Lower lobe of right lung (tissue), 2 donors: ENCODE measurements around the gene C3. TPM values are rescaled to one million over a fixed set of nuclear protein-coding genes. Genes with fewer than 3 reads are reported as not detected.
A peak's percentile ranks its signal among the peaks of the same experiment; 100 is the strongest.
"Not testable (repeated sequence)": the region's sequence is repeated elsewhere in the genome, so short reads cannot be mapped to it uniquely, and the experiment has no call there.

ENCODE experiments used
- ATAC-seq, 2 donors: fragments of 200-7000 bp; cut with Tn5 transposase; one replicate each; pipeline ENCODE4 v1.9.1; 2020 to 2022; ENCODE audit warnings: mild to moderate bottlenecking in 2 of 2, moderate library complexity in 2 of 2
- DNase-seq: peaks from one replicate; pipeline ENCODE4 v3.0.0-alpha.2; 2020
- H3K27ac ChIP-seq: fragments of 200-600 bp; one replicate; pipeline ENCODE4 v1.8.0; 2022
- H3K27me3 ChIP-seq: fragments of 200-600 bp; one replicate; pipeline ENCODE4 v1.8.0; 2022; ENCODE audit warnings: low read depth
- H3K36me3 ChIP-seq: fragments of 200-600 bp; one replicate; pipeline ENCODE4 v1.8.0; 2022; ENCODE audit warnings: mild to moderate bottlenecking
- H3K4me1 ChIP-seq: fragments of 200-600 bp; one replicate; pipeline ENCODE4 v1.8.0; 2022
- H3K4me3 ChIP-seq: fragments of 200-600 bp; one replicate; pipeline ENCODE4 v1.8.0; 2022; ENCODE audit warnings: mild to moderate bottlenecking
- H3K9me3 ChIP-seq: fragments of 200-600 bp; one replicate; pipeline ENCODE4 v1.8.0; 2022
- intact Hi-C: fragments of 100-400 bp; cut with DNase I; formaldehyde crosslinking; loops from one replicate; pipeline ENCODE4 v1.11.0; 2022
- total RNA-seq: library from RNA; stranded (reverse); fragmentation: NEBNext Ultra II Directional; extraction: Animal tissue kit (Norgen Biotek cat#: 25700); gene quantifications from one replicate; pipeline ENCODE4 v1.2.1, GENCODE V29; 2021
- TF ChIP-seq, protein P1 (sequence below): fragments of 200-600 bp; IDR thresholded peaks from one replicate; pipeline ENCODE4 v1.8.0; 2022; ENCODE audit warnings: antibody characterized with exemption, mild to moderate bottlenecking
- donor health status: DM: no; HTN: yes; CAD: no; lungs with severe emphysema.

Gene C3
- total RNA-seq, 1 donor from 2014 or later: 1,321 TPM

DNA sequence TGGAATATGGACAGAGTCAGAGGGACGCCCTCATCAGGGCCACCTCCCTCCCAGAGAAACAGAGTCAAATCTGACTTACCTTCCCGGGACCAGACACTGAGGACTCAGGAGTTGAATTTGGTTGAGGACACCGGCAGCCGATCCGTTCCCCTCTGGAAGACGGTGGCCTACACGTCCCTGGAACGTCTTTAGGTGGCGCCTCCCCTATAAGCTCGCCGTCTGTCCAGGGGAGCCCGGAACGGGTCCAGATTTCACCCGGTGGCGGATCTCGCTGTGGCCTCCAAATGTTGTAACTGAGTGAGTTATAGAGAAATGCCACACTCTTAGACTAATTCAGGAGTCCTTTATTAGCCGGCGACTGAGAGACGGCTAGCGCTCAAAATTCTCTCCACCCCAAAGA, 59.5 kb downstream of the C3 start:
- intact Hi-C loops: no loop called here
- Histone ChIP-seq H3K27ac (no peak overlapping the region), H3K9me3 (no peaks in the 10 kb centered on the region), H3K36me3 (no peaks in the 10 kb centered on the region), H3K27me3 (peaks cover 26% of the 10 kb centered on the region), H3K4me3 (no peak overlapping the region), H3K4me1 (no peaks in the 10 kb centered on the region)
- TF ChIP-seq, protein P1, sequence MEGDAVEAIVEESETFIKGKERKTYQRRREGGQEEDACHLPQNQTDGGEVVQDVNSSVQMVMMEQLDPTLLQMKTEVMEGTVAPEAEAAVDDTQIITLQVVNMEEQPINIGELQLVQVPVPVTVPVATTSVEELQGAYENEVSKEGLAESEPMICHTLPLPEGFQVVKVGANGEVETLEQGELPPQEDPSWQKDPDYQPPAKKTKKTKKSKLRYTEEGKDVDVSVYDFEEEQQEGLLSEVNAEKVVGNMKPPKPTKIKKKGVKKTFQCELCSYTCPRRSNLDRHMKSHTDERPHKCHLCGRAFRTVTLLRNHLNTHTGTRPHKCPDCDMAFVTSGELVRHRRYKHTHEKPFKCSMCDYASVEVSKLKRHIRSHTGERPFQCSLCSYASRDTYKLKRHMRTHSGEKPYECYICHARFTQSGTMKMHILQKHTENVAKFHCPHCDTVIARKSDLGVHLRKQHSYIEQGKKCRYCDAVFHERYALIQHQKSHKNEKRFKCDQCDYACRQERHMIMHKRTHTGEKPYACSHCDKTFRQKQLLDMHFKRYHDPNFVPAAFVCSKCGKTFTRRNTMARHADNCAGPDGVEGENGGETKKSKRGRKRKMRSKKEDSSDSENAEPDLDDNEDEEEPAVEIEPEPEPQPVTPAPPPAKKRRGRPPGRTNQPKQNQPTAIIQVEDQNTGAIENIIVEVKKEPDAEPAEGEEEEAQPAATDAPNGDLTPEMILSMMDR: no peak
- DNase-seq: no peak
- peak; percentile 13 to 25 for ATAC-seq

DNA sequence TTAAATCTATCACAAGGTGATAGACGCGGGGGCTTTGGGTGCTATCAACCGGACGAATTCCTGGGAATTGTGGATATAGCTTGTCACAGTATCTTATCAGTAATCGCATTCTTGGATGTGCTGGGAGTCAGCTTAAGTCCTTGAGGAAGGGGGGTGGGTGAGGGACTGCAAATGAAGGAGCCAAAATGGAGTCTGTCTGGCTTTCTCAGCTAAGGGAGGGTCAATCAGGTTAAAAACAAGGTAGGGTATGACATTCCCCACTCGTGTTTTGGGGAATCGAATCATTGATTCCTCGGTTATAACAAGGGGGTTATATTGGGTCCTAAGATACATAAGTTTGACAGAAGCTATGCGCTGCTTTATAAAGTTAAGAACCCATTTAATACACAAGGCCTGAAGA, 64.1 kb downstream of the C3 start:
- H3K9me3 ChIP-seq, H3K4me3 ChIP-seq, H3K36me3 ChIP-seq, ATAC-seq, intact Hi-C loops, H3K4me1 ChIP-seq, DNase-seq, H3K27ac ChIP-seq: not testable (repeated sequence)
- H3K27me3 ChIP-seq: peaks cover 36% of the 10 kb centered on the region

DNA sequence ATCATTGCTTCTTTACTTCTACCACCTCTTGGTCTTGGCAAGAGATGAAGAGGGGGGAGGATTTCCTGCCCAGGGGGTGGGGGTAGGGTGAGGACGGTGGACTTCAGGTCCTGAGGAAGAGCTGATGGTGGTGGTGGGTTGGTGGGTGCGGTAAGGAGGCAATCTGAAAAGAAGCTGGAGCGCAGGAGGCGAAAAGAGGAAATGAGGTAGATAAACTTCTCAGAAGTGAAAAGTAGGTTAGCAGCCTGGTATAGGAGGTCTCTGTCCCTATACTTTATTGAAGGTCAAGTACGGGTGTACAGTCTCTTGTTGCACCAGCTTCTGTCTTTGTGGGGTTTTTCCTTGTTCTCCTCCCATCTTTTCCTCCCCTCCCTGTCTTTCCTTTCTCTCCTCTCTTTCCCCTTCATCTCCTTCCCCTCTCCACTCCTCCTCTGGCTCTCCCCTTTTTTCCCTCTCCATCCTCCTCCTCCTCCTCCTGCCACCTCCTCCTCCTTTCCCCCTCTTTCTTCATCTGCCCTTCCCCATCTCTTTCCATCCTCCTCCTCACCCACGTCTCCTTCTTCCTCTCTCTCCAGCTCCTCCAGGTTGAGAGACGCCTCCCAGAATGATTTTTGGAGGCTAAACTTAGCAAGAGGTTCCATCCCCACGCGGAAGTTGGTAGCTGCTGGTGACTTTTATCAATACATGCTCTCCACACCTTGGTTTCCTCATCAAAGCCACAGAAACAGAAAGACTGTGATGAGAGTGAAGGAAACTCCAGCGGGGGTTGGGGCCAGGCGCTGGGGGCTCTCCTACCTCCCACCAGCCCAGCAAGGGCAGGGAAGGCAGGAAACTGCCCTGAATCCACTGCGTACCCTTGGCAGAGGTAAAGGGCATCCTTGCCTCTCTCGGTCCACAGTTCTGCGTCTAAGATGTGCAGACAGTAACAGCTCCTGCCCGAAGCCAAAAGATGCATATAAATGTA, 65.8 kb downstream of the C3 start:
- ATAC-seq: peak; percentile 11 to 29
- Histone ChIP-seq H3K4me3 (no peak overlapping the region), H3K36me3 (no peaks in the 10 kb centered on the region), H3K9me3 (no peaks in the 10 kb centered on the region), H3K27ac (no peak overlapping the region), H3K27me3 (peaks cover 21% of the 10 kb centered on the region), H3K4me1 (no peaks in the 10 kb centered on the region)
- no peak for DNase-seq
- intact Hi-C loops: no loop called here
- TF ChIP-seq, protein P1: no peak

DNA sequence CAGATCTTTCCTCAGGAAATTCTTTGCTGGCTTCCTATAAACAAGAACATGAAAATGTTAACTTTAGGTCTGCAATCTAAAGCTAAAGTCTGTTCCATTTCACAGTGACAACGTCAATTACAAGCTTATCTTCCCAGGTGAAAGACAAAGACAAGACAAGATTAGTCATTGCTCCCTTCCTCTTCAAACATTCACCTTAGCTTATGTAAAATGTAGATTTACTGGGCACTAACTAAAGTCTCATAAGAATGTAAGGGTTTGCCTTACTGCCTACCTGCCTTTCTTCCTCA, 67.7 kb downstream of the C3 start:
- no peak overlapping the region for H3K4me3 ChIP-seq
- intact Hi-C loops: no loop called here
- H3K27me3 ChIP-seq: peaks cover 12% of the 10 kb centered on the region
- no peaks in the 10 kb centered on the region for H3K9me3 ChIP-seq
- no peak overlapping the region for H3K27ac ChIP-seq
- ATAC-seq: no peak
- H3K4me1 ChIP-seq: no peaks in the 10 kb centered on the region
- DNase-seq: no peak
- H3K36me3 ChIP-seq: no peaks in the 10 kb centered on the region
- TF ChIP-seq, protein P1: no peak

DNA sequence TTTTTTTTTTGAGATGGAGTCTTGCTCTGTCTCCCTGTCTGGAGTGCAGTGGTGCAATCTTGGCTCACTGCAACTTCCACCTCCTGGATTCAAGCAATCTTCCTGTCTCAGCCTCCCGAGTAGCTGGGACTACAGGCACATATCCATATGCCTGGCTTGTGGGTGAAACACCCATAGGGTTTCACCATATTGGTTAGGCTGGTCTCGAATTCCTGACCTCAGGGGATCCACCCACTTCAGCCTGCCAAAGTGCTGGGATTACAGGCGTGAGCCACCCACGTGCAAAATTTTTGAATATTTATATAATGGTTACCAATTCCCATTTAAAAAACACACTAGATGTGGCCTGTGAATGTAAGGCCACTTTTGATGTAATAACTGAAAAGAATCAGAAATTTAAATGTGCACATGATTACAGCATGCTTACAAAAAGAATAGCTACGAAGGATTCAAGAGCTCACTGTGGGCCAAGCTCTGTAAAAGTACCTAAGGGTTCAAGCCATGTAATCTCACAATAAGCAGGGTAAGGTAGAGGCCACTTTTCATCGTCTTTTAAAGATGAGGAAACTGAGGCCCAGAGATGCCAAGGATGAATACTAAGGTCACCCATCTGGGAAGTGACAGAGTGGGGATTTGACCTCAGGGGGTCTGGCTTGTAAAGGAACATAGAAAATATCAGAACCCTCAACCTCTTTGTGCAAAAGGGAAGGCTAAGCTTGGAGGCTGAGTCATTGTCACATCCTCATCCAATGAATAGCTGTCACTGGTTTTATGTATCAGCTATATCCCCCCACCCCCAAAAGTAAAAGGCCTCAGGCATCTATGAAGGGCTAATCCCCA, 68.3 kb downstream of the C3 start:
- Histone ChIP-seq H3K4me3 (no peak overlapping the region), H3K36me3 (no peaks in the 10 kb centered on the region), H3K27ac (no peak overlapping the region), H3K27me3 (peaks cover 12% of the 10 kb centered on the region), H3K9me3 (no peaks in the 10 kb centered on the region), H3K4me1 (no peaks in the 10 kb centered on the region)
- ATAC-seq: no peak
- intact Hi-C loops: no loop called here
- DNase-seq: no peak
- TF ChIP-seq, protein P1: no peak

DNA sequence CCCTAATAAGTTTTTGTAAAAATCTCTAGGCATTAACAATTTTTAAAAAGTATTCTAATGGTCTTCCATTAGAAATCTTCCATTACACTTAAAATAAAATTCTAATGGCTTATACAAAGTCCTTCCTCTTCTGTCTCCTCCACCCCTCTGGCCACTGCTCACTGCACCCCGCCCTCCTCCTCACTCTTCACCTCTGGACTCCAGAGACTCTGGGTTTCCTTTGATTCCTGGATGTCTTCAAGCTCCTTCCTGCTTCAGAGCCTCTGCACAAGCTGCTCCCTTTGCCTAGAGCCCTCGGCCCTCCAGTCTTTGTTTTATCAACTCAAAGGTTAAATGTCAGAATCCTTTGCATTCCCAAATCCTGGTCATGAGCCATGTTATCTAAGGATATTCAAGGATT, 71.3 kb downstream of the C3 start:
- H3K4me1 ChIP-seq: no peaks in the 10 kb centered on the region
- peaks cover 12% of the 10 kb centered on the region for H3K27me3 ChIP-seq
- TF ChIP-seq, protein P1: no peak
- H3K27ac ChIP-seq: no peak overlapping the region
- no peak overlapping the region for H3K4me3 ChIP-seq
- H3K36me3 ChIP-seq: no peaks in the 10 kb centered on the region
- ATAC-seq (no peak), DNase-seq (no peak)
- no peaks in the 10 kb centered on the region for H3K9me3 ChIP-seq
- intact Hi-C loops: no loop called here
